AG10803 (cell line): Measurements from ENCODE around the gene IL27RA.

Source experiments
- DNase-seq: peaks from one replicate; pipeline ENCODE4 v3.0.0; 2010; ENCODE audit warnings: low read depth
- H3K4me3 ChIP-seq: 2 replicates; pipeline ENCODE4 v1.5.1; 2011; ENCODE audit warnings: mild to moderate bottlenecking, low read length, control low read depth
- TF ChIP-seq, protein P1 (sequence below): conservative IDR thresholded peaks from 2 replicates; pipeline ENCODE4 v1.5.1; 2011; ENCODE audit warnings: mild to moderate bottlenecking, low read length, control low read depth, inconsistent platforms

The IL27RA gene

DNA sequence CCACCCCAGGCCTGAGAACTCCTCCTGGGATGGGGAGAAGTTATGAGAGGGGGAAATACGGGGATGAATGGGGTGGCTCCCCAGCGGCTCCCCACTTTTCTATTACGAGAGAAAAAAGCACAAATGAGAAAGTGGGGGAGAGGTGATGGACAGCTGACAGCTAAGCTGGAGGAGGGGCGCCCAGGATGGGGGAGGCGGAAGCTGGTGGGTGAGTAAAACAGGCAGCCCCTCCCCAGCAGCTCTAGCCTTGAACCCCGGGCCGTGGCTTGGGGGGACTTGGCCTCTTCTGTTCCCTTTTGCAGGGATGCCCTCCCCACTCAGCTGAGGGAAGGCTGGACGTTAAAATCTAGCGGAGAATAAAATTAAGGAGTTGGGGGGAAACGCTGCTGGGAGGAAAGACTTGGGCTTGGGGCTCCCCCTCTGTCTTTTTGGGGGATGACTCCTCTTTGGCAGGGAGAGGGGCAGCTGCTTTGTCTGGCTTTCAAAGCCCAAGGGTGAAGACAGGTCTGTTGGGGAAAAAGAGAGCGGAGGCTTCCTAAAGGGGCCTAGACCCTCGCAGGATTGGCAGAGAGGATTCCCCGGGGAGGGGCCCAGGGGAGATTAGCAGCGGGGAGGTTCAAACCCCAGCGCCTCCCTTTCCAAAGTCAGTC is 60.4 kb downstream of the IL27RA start:
- TF ChIP-seq, protein P1, sequence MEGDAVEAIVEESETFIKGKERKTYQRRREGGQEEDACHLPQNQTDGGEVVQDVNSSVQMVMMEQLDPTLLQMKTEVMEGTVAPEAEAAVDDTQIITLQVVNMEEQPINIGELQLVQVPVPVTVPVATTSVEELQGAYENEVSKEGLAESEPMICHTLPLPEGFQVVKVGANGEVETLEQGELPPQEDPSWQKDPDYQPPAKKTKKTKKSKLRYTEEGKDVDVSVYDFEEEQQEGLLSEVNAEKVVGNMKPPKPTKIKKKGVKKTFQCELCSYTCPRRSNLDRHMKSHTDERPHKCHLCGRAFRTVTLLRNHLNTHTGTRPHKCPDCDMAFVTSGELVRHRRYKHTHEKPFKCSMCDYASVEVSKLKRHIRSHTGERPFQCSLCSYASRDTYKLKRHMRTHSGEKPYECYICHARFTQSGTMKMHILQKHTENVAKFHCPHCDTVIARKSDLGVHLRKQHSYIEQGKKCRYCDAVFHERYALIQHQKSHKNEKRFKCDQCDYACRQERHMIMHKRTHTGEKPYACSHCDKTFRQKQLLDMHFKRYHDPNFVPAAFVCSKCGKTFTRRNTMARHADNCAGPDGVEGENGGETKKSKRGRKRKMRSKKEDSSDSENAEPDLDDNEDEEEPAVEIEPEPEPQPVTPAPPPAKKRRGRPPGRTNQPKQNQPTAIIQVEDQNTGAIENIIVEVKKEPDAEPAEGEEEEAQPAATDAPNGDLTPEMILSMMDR = no peak
- no peak for DNase-seq
- peak overlapping the region; percentile 83 for H3K4me3 ChIP-seq

DNA sequence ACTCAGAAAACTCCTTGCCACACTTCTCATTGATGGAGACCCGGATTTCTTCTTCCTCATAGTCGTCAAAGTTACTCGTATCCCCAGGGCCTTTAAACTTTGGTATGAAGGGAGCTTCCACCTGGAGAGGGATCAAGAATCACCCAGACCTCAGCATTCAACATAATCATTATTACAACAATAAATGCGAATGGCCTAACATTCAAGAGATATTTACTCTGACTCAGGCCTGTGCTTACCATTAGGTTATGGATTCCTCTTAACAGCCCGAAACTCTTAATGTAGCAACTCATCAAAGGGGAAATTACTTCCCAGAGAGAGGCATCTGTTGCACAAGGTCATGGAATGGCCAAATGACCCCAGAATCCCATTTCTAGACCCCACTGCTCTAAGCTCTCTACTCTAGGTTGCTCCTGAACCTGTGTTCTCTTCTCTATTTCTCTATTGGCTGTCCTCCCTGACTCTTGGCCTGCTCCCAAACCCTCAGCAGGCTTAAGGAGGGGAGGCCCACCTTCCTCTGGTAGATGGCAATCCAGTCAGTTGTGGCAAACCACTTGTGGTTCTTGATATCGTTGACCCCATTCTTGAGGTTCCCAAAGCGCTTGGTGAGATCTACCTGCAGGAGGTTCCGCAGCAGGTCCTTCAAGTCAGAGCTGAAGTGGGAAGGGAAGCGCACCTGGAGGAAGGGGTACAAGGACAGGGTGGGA is 61.7 kb downstream of the IL27RA start:
- no peak overlapping the region for H3K4me3 ChIP-seq
- no peak for DNase-seq
- TF ChIP-seq, protein P1 = no peak

DNA sequence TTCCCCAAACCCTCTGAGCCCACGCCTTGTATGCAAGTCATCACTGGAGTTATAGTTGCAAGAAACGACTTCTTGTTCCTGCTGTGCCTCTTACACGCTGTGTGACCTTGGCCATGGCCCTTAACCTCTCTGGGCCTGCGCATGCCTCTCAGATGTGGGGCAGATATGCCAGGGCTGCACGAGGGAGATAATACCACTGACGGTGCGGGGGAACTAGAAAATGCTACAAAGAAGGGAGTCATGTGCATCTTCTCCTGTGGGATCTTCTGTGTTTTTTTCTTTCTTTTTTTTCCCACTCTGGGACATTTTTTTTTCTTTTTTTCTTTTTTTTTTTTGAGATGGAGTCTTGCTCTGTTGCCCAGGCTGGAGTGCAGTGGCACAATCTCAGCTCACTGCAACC is 63.3 kb downstream of the IL27RA start:
- DNase-seq = no peak
- H3K4me3 ChIP-seq = no peak overlapping the region
- TF ChIP-seq, protein P1 = no peak

DNA sequence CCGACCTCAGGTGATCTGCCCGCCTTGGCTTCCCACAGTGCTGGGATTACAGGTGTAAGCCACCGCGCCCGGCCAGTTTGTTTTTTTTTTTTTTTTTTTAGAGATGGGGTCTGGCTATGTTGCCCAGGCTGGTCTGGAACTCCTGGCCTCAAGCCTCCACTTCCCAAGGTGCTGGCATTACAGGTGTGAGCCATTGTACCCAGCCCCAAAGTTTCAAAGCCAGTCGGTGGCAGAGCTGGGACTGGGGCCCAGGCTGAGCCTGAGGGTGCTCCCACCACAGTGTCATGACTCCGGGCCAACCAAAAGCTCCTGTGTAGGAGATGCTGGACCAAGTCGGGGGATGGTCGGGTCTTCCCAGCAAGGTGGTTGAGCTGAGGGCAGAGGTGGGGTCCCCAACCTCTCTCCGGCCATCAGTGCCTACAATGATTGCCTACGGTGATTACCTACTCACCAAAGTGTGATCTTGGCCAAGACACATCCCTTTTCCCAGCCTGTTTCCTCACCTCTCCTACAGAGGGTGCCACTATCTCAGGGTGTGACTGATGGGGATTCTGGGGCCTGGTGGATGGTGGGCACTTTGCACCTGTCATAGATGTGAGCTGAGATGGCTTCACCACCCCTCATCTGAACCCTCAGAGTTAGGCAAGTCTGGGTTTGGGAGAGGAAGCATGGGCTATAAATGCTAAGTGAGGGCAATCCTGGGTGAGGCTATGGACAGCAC is 64.9 kb downstream of the IL27RA start:
- no peak overlapping the region for H3K4me3 ChIP-seq
- DNase-seq = no peak
- TF ChIP-seq, protein P1 = 0 out of 2 replicates have a peak, but pooled peaks have one; percentile 6

DNA sequence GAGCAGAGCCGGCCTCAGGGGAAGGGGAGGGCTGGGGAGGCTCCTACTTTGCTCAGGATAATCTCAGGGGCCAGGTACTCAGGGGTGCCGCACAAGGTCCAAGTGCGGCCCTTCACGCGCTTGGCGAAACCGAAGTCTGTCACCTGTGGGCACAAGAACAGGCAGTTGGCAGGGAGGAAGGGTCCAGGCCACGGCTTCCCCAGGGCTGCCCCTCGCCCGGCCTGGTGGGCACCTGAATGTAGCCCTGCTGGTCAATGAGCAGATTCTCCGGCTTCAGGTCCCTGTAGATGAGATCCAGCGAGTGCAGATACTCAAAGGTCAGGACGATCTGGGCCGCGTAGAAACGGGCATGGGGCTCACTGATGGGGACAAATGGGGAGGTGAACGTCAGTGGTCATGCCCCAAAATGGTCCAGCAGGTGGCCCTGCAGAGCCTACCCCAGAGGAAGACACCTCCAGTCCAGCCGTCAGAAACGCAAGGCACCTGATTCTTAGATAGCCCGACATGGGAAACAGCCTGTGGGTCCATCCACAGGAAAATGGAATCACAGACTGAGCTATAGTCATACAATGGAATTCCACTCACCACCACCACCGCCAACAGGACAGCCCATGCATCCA is 66.1 kb downstream of the IL27RA start:
- no peak overlapping the region for H3K4me3 ChIP-seq
- TF ChIP-seq, protein P1 = no peak
- DNase-seq = no peak

DNA sequence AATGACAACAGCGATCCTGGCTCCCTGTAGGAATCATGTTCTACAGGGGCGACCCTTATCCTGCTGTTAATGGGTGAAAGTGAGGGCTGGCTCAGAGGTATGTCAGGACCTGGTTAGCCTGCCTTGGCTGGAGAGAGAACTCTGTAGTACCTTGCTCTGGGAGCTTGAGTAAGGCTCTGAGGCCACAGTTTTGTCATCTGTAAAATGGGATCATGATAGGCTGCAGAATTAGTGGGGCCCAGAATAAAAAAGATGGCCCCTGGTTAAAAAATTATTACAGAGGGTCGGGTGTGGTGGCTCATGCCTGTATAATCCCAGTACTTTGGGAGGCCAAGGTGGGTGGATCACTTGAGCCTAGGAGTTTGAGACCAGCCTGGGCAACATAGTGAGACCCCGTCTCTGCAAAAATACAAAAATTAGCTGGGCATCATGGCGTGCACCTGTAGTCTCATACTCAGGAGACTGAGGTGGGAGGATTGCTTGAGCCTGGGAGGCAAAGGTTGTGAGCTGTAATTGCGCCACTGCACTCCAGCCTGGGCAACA is 69.5 kb downstream of the IL27RA start:
- H3K4me3 ChIP-seq = no peak overlapping the region
- TF ChIP-seq, protein P1 = no peak
- DNase-seq = no peak
